ENCODE data around the gene ARHGAP32.

GRCh38 chr11:129210831-129211181, 18.7 kb upstream of the ARHGAP32 start:
- no peak for TF ChIP-seq POLR2A (IDR thresholded peaks at IDR 0.05)
- no peak for TF ChIP-seq CTCF (IDR thresholded peaks at IDR 0.05)

Data from thyroid gland (tissue), 4 donors.